Heart left ventricle (tissue), 13 donors: ENCODE measurements around the gene RUNX1.

Experiments
- POLR2A ChIP-seq, 2 donors: fragments of 450-650 bp; IDR thresholded peaks; one replicate each; pipeline ENCODE4 v1.6.1; 2017; ENCODE audit warnings: antibody characterized with exemption in 2 of 2, mild to moderate bottlenecking in 2 of 2, moderate library complexity in 2 of 2
- TF ChIP-seq, protein P1 (sequence below), 12 donors: fragments of 200-600 bp; sonication (generic) in 4 of 12; IDR thresholded peaks; one replicate each; pipeline versions ENCODE4 v1.5.0 to v1.8.0; 2018 to 2022; ENCODE audit warnings: antibody characterized with exemption in 12 of 12, mild to moderate bottlenecking in 5 of 12
- donor health status: ischemic (EF 13 %, LVEDD 7.1; RV severe dilation, severe dysfunction).
- donor health status: DM: no; HTN: yes; CAD: no.
- donor health status: DM: no; HTN: no; CAD: no.
- donor health status: ischemic (EF 25% LVEDD 6.9; RV normal size, moderate dysfunction).
- donor health status: ischemic (EF 25% LVEDD 5.7; RV mildly dilated, moderate dysfunction).
- donor health status: ischemic (EF 35%, LVEDD 5.7; RV mildly dilated, moderate dysfunction).
- donor health status: nonischemic (EF 11% LVEDD 7.7; RV severe dilation, severe dysfunction).
- donor health status: DM: yes; HTN: yes; CAD: no.
- donor health status: PGD.
- donor health status: ischemic (EF 29% LVEDD 5.4; RV normal size, mild dysfunction).
- donor health status: nonischemic (EF 23%, LVEDD 6.1; RV moderate dilation, normal function).

DNA sequence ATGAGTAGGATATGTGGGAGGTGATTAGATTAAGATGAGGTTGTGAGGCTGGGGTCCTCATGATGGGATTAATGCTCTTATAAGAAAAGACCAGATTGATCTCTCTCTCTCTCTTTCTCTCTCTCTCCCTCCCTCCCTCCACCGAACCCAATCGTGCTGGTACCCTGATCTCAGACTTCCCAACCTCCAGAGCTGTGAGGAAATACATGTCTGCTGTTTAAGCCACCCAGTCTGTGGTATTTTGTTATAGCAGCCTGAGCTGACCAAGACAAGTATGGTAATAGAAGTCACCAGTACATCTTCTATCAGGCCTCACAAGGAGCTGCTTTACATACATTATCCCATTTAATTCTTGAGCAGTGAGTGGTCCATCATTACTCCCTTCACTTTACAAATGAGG, 149.8 kb downstream of the RUNX1 start:
- TF ChIP-seq, protein P1, sequence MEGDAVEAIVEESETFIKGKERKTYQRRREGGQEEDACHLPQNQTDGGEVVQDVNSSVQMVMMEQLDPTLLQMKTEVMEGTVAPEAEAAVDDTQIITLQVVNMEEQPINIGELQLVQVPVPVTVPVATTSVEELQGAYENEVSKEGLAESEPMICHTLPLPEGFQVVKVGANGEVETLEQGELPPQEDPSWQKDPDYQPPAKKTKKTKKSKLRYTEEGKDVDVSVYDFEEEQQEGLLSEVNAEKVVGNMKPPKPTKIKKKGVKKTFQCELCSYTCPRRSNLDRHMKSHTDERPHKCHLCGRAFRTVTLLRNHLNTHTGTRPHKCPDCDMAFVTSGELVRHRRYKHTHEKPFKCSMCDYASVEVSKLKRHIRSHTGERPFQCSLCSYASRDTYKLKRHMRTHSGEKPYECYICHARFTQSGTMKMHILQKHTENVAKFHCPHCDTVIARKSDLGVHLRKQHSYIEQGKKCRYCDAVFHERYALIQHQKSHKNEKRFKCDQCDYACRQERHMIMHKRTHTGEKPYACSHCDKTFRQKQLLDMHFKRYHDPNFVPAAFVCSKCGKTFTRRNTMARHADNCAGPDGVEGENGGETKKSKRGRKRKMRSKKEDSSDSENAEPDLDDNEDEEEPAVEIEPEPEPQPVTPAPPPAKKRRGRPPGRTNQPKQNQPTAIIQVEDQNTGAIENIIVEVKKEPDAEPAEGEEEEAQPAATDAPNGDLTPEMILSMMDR (IDR thresholded peaks at IDR 0.05) = no peak
- no peak for TF ChIP-seq POLR2A (IDR thresholded peaks at IDR 0.05)
